22Rv1 (cell line): ENCODE measurements around the gene DHX15.
"Not testable (repeated sequence)": the region's sequence is repeated elsewhere in the genome, so short reads cannot be mapped to it uniquely, and the experiment has no call there.

Experiments used
- H3K27ac ChIP-seq: fragments of 450-650 bp; 2 replicates; pipeline ENCODE4 v1.5.1; 2017
- CTCF ChIP-seq: fragments of 450-650 bp; IDR thresholded peaks from 2 replicates; pipeline ENCODE4 v1.5.1; 2017; ENCODE audit warnings: mild to moderate bottlenecking
- ZFX ChIP-seq: fragments of 450-650 bp; IDR thresholded peaks from 2 replicates; pipeline ENCODE4 v1.6.1; 2017; ENCODE audit warnings: antibody characterized with exemption, borderline replicate concordance

Gene DHX15

GRCh38 chr4:24510091-24510490 lies 74.3 kb downstream of the DHX15 start:
- no peak overlapping the region for H3K27ac ChIP-seq
- TF ChIP-seq CTCF (no peak), ZFX (no peak)

GRCh38 chr4:24508541-24508940 lies 75.8 kb downstream of the DHX15 start:
- TF ChIP-seq ZFX (no peak), CTCF (no peak)
- no peak overlapping the region for H3K27ac ChIP-seq

- no peak for TF ChIP-seq ZFX
- H3K27ac ChIP-seq = no peak overlapping the region
These were observed 76.9 kb downstream of the DHX15 start for GRCh38 chr4:24507439-24507838.

- not testable (repeated sequence) for H3K27ac ChIP-seq
These were observed 81.3 kb downstream of the DHX15 start for GRCh38 chr4:24503090-24503489.

- TF ChIP-seq CTCF (no peak), ZFX (no peak)
- H3K27ac ChIP-seq = no peak overlapping the region
These were observed 87.1 kb downstream of the DHX15 start for GRCh38 chr4:24497221-24497620.

- no peak for TF ChIP-seq ZFX
- no peak for TF ChIP-seq CTCF
- H3K27ac ChIP-seq = no peak overlapping the region
These were observed 87.8 kb downstream of the DHX15 start for GRCh38 chr4:24496597-24496996.

- no peak overlapping the region for H3K27ac ChIP-seq
- TF ChIP-seq ZFX (no peak), CTCF (no peak)
These were observed 89.0 kb downstream of the DHX15 start for GRCh38 chr4:24495388-24495787.

- TF ChIP-seq CTCF (no peak), ZFX (no peak)
- no peak overlapping the region for H3K27ac ChIP-seq
These were observed 94.5 kb downstream of the DHX15 start for GRCh38 chr4:24489870-24490269.
